Ascending aorta (tissue), 2 donors: ENCODE data around the gene PTF1A. TPM values are rescaled to one million over a fixed set of nuclear protein-coding genes. Genes with fewer than 3 reads are reported as not detected.

Experiments used
- DNase-seq, 2 donors: peaks; one replicate each; pipeline ENCODE4 v3.0.0-alpha.2; 2019; ENCODE audit warnings: low spot score in 2 of 2
- H3K27ac ChIP-seq, 2 donors: fragments of 200-600 bp; sonication (generic); one replicate each; pipeline ENCODE4 v1.5.1; 2016 to 2017; ENCODE audit warnings: mild to moderate bottlenecking in 1 of 2
- H3K27me3 ChIP-seq: fragments of 200-600 bp; sonication (generic); one replicate; pipeline ENCODE4 v1.5.1; 2017
- H3K36me3 ChIP-seq, 2 donors: fragments of 200-600 bp; sonication (generic); one replicate each; pipeline ENCODE4 v1.5.1; 2016
- H3K4me1 ChIP-seq, 2 donors: fragments of 200-600 bp; sonication (generic); one replicate each; pipeline ENCODE4 v1.5.1; 2016 to 2017; ENCODE audit warnings: mild to moderate bottlenecking in 1 of 2
- H3K4me3 ChIP-seq, 2 donors: fragments of 200-600 bp; sonication (generic); one replicate each; pipeline ENCODE4 v1.5.1; 2016 to 2017; ENCODE audit warnings: mild to moderate bottlenecking in 1 of 2
- H3K9me3 ChIP-seq, 2 donors: fragments of 200-600 bp; sonication (generic); one replicate each; pipeline ENCODE4 v1.5.1; 2016
- CTCF ChIP-seq, 3 experiments: fragments of 200-600 bp in 2 of 3; fragments of 450-650 bp in 1 of 3; sonication (generic) in 2 of 3; IDR thresholded peaks; one replicate each; pipeline ENCODE4 v1.5.1; 2016 to 2019; ENCODE audit warnings: antibody characterized with exemption in 3 of 3, mild to moderate bottlenecking in 1 of 3, moderate library complexity in 1 of 3
- intact Hi-C: fragments of 100-400 bp; cut with DNase I; formaldehyde crosslinking; loops from one replicate; pipeline ENCODE4 v1.15.1; 2023
- total RNA-seq: library from RNA; depleted of rRNA; stranded (reverse); fragments of >200 nt; gene quantifications from one replicate; pipeline ENCODE4 v1.1.0, GENCODE V29; 2016

Gene PTF1A
- total RNA-seq, 1 donor from 2014 or later, result not detected

GRCh38 chr10:23150610-23151009, 41.5 kb upstream of the PTF1A start:
- Histone ChIP-seq H3K36me3 (no peaks in the 10 kb centered on the region), H3K9me3 (no peaks in the 10 kb centered on the region), H3K27me3 (no peaks in the 10 kb centered on the region), H3K27ac (no peak overlapping the region), H3K4me1 (no peaks in the 10 kb centered on the region), H3K4me3 (no peak overlapping the region)
- TF ChIP-seq CTCF (IDR thresholded peaks at IDR 0.05), result no peak
- intact Hi-C loops, result no loop called here
- no peak for DNase-seq

- intact Hi-C loops, result no loop called here
- Histone ChIP-seq H3K4me3 (no peak overlapping the region), H3K9me3 (no peaks in the 10 kb centered on the region), H3K27me3 (no peaks in the 10 kb centered on the region), H3K36me3 (no peaks in the 10 kb centered on the region), H3K4me1 (no peaks in the 10 kb centered on the region), H3K27ac (no peak overlapping the region)
- DNase-seq, result no peak
- TF ChIP-seq CTCF (IDR thresholded peaks at IDR 0.05), result no peak
These were observed 41.0 kb upstream of the PTF1A start for GRCh38 chr10:23151071-23151470.

- Histone ChIP-seq H3K27me3 (no peaks in the 10 kb centered on the region), H3K27ac (no peak overlapping the region), H3K9me3 (no peaks in the 10 kb centered on the region), H3K36me3 (no peaks in the 10 kb centered on the region), H3K4me3 (no peak overlapping the region), H3K4me1 (no peaks in the 10 kb centered on the region)
- no peak for DNase-seq
- intact Hi-C loops, result no loop called here
- TF ChIP-seq CTCF (IDR thresholded peaks at IDR 0.05), result no peak
These were observed 36.9 kb upstream of the PTF1A start for GRCh38 chr10:23155169-23155568.

DNA sequence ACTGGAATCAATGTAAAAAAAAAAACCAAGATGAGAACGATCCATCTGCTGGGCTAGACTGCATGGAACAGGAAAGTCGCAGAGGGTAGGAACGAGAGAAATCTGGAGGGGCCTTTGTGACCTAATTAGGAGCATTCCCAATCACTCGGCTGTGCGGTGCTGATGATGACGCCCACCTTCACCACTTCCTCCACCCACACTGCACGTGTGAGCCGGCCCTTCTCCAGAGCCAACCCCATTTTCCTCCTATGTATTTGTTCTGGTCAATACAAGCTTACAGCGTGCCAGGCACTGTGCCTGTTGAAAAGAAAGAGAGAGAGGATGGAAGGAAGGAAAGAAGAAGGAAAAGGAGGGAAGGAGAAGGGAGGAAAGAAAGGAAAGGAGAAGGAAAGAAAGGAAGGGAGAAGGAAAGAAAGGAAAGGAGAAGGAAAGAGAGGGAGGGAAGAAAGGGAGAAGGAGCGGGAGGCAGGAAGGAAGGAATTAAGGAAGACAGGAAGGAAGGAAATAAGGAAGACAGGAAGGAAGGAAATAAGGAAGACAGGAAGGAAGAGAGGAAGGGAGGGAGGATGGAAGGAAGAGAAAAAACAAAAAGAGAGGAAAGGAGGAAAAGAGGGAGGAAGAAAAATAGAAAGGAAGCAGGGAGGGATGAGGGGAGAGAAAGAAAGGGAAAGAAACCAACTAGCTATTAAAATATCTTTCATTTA, 35.5 kb upstream of the PTF1A start:
- intact Hi-C loops, result no loop called here
- H3K36me3 ChIP-seq, result no peaks in the 10 kb centered on the region
- H3K4me1 ChIP-seq, result no peaks in the 10 kb centered on the region
- H3K27me3 ChIP-seq, result no peaks in the 10 kb centered on the region
- no peak overlapping the region for H3K4me3 ChIP-seq
- H3K9me3 ChIP-seq, result no peaks in the 10 kb centered on the region
- no peak overlapping the region for H3K27ac ChIP-seq
- no peak for TF ChIP-seq CTCF (IDR thresholded peaks at IDR 0.05)
- no peak for DNase-seq

DNA sequence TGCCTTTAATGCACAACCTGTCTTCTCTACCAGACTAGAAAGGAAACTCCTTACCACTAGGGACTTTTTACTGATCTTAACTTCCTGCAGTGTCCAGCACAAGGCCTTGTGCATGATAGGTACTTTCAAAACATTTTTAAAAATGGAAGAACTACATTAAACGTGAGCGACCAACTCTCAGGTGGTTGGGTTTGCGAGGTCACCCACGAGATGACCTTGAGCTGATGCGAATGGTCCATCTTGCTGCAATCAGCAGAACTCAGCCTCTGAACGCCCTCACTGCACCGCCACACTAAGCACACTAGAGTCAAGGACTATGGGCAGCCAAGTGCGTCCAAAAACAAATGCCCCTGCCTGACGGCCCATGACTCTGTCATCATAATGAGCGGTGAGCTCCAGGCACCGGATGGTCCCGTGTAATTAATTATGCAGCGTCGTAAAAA, 34.9 kb upstream of the PTF1A start:
- no peak for DNase-seq
- no peak overlapping the region for H3K4me3 ChIP-seq
- no peaks in the 10 kb centered on the region for H3K9me3 ChIP-seq
- no peaks in the 10 kb centered on the region for H3K27me3 ChIP-seq
- H3K27ac ChIP-seq, result no peak overlapping the region
- TF ChIP-seq CTCF (IDR thresholded peaks at IDR 0.05), result no peak
- H3K36me3 ChIP-seq, result no peaks in the 10 kb centered on the region
- H3K4me1 ChIP-seq, result no peaks in the 10 kb centered on the region
- intact Hi-C loops, result no loop called here
